Measurements from ENCODE around the gene ALDH6A1.
A peak's percentile ranks its signal among the peaks of the same experiment; 100 is the strongest.

The ALDH6A1 gene

GRCh38 chr14:74084277-74085046, at the start of gene ALDH6A1, which contains the start of gene LIN52:
ALDH6A1 (minus strand) TSS chr14:74084453; CDS start chr14:74084394, 59 bp downstream.
LIN52 (plus strand) TSS chr14:74084956; CDS start chr14:74084975, 19 bp downstream.
- ChIA-PET POLR2A (interaction anchor here (0.6 to 1.9 kb wide), 4 partner anchors 10 to 1377 kb away, joined by 3 to 6 read pairs (median 4); no protein-coding TSS in a partner anchor), CTCF (interaction anchor here (0.6 to 1.0 kb wide), 4 partner anchors 12 to 1225 kb away, joined by 3 to 4 read pairs (median 4); no protein-coding TSS in a partner anchor)
- H3K27ac ChIP-seq (ENCODE audit: extremely low read depth, low read depth, low read length): peak within 1 kb of the TSS; percentile 58
- TF ChIP-seq ZBTB48 (tag by site-specific recombination; IDR thresholded peaks at IDR 0.05) (peak; percentile 59; the same call in 1 of the 2 replicates), KLF10 (tag by site-specific recombination; IDR thresholded peaks at IDR 0.05) (peak; percentile 100), ZSCAN30 (tag by site-specific recombination; IDR thresholded peaks at IDR 0.05) (peak; percentile 50; the same call in 1 of the 2 replicates), ZNF610 (tag by site-specific recombination; IDR thresholded peaks at IDR 0.05; ENCODE audit: borderline replicate concordance) (no peak), YY1 (tag by site-specific recombination; IDR thresholded peaks at IDR 0.05) (peak; percentile 82), ZBTB7A (tag by site-specific recombination; IDR thresholded peaks at IDR 0.05; ENCODE audit: low read depth) (no peak), ZNF76 (tag by site-specific recombination; IDR thresholded peaks at IDR 0.05; ENCODE audit: borderline replicate concordance, low read depth) (peak; percentile 59; the same call in 1 of the 2 replicates), ZNF146 (tag by site-specific recombination; IDR thresholded peaks at IDR 0.05) (no peak), SP2 (tag by site-specific recombination; IDR thresholded peaks at IDR 0.05) (peak; percentile 96), ZNF626 (tag by site-specific recombination; IDR thresholded peaks at IDR 0.05) (no peak), KLF16 (tag by site-specific recombination; IDR thresholded peaks at IDR 0.05) (0 out of 2 replicates have a peak, but pooled peaks have one; percentile 58), ZBTB21 (tag by site-specific recombination; IDR thresholded peaks at IDR 0.05) (0 out of 2 replicates have a peak, but pooled peaks have one; percentile 16), ELK4 (IDR thresholded peaks at IDR 0.05; ENCODE audit: borderline replicate concordance, low read depth, low read length) (no peak), SETDB1 (IDR thresholded peaks at IDR 0.05; ENCODE audit: insufficient read length, low read length) (no peak), ZNF354C (tag by site-specific recombination; IDR thresholded peaks at IDR 0.05; ENCODE audit: borderline replicate concordance, low read depth) (no peak), ZNF501 (tag by site-specific recombination; IDR thresholded peaks at IDR 0.05) (0 out of 2 replicates have a peak, but pooled peaks have one; percentile 36), ZBTB10 (tag by site-specific recombination; IDR thresholded peaks at IDR 0.05) (0 out of 2 replicates have a peak, but pooled peaks have one; percentile 40), ZNF658 (tag by site-specific recombination; IDR thresholded peaks at IDR 0.05) (no peak), ZNF639 (tag by site-specific recombination; IDR thresholded peaks at IDR 0.05) (0 out of 2 replicates have a peak, but pooled peaks have one; percentile 48), ZNF747 (tag by site-specific recombination; IDR thresholded peaks at IDR 0.05) (no peak), ZNF629 (tag by site-specific recombination; IDR thresholded peaks at IDR 0.05) (peak; percentile 72; the same call in 1 of the 2 replicates), ZNF24 (tag by site-specific recombination; IDR thresholded peaks at IDR 0.05) (peak; percentile 92)
- TF ChIP-seq, protein P1, sequence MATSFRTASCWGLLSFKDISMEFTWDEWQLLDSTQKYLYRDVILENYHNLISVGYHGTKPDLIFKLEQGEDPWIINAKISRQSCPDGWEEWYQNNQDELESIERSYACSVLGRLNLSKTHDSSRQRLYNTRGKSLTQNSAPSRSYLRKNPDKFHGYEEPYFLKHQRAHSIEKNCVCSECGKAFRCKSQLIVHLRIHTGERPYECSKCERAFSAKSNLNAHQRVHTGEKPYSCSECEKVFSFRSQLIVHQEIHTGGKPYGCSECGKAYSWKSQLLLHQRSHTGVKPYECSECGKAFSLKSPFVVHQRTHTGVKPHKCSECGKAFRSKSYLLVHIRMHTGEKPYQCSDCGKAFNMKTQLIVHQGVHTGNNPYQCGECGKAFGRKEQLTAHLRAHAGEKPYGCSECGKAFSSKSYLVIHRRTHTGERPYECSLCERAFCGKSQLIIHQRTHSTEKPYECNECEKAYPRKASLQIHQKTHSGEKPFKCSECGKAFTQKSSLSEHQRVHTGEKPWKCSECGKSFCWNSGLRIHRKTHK (tag by site-specific recombination; IDR thresholded peaks at IDR 0.05): no peak
- TF ChIP-seq, protein P2, sequence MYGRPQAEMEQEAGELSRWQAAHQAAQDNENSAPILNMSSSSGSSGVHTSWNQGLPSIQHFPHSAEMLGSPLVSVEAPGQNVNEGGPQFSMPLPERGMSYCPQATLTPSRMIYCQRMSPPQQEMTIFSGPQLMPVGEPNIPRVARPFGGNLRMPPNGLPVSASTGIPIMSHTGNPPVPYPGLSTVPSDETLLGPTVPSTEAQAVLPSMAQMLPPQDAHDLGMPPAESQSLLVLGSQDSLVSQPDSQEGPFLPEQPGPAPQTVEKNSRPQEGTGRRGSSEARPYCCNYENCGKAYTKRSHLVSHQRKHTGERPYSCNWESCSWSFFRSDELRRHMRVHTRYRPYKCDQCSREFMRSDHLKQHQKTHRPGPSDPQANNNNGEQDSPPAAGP (tag by site-specific recombination; IDR thresholded peaks at IDR 0.05): 0 out of 2 replicates have a peak, but pooled peaks have one; percentile 42
- TF ChIP-seq, protein P3, sequence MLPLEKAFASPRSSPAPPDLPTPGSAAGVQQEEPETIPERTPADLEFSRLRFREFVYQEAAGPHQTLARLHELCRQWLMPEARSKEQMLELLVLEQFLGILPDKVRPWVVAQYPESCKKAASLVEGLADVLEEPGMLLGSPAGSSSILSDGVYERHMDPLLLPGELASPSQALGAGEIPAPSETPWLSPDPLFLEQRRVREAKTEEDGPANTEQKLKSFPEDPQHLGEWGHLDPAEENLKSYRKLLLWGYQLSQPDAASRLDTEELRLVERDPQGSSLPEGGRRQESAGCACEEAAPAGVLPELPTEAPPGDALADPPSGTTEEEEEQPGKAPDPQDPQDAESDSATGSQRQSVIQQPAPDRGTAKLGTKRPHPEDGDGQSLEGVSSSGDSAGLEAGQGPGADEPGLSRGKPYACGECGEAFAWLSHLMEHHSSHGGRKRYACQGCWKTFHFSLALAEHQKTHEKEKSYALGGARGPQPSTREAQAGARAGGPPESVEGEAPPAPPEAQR (tag by site-specific recombination; IDR thresholded peaks at IDR 0.05): no peak
- TF ChIP-seq, protein P4, sequence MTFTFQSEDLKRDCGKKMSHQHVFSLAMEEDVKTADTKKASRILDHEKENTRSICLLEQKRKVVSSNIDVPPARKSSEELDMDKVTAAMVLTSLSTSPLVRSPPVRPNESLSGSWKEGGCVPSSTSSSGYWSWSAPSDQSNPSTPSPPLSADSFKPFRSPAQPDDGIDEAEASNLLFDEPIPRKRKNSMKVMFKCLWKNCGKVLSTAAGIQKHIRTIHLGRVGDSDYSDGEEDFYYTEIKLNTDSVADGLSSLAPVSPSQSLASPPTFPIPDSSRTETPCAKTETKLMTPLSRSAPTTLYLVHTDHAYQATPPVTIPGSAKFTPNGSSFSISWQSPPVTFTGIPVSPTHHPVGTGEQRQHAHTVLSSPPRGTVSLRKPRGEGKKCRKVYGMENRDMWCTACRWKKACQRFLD (tag by site-specific recombination; IDR thresholded peaks at IDR 0.05): peak; percentile 94; the same call in 1 of the 2 replicates

More at GRCh38 chr14:74084277-74085046, at the start of gene ALDH6A1, which contains the start of gene LIN52:
- H3K4me1 ChIP-seq (ENCODE audit: control insufficient read depth, insufficient read depth, low read length): peaks cover 6% of the 10 kb centered on the region; the same call in 1 of the 2 replicates
- no peaks in the 10 kb centered on the region; a peak in 1 of 3 replicates for H3K36me3 ChIP-seq (ENCODE audit: control insufficient read depth in 2 of 2, insufficient read depth in 1 of 2, low read length in 2 of 2)
- peak within 1 kb of the TSS; percentile 91 for H3K4me3 ChIP-seq (ENCODE audit: low read depth, low read length)
- no peaks in the 10 kb centered on the region for H3K9me3 ChIP-seq (ENCODE audit: control insufficient read depth, insufficient read depth, low read depth, low read length)

Data from HEK293 (cell line).